ENCODE measurements around the gene TNFSF8. TPM values are rescaled to one million over a fixed set of nuclear protein-coding genes. Genes with fewer than 3 reads are reported as not detected.

The TNFSF8 gene
- total RNA-seq, 2 experiments from 2014 or later, result 27.7 to 50.3 TPM

DNA sequence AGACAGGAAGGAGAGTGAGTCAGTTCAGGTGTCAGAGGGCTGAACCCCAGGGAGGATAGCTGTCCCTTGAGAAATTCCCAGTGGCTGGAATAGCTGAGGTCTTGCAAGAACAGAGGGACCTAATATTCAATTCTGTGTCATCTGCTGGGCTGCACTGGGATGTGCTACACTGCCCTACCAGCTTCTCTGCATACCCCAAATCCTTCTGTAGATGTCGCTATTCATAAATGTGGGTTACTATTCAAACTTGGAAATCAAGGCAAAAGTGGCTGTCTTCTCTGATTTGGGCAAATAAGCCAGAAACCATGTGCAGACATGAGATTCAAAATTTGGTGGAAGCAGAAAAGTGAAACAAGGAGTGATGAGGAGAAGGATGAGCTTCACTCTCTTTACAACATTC lies 16.3 kb downstream of the TNFSF8 start:
- H3K27ac ChIP-seq (ENCODE audit: low read depth, low read length, poor library complexity, severe bottlenecking), result no peak overlapping the region
- no TSS peak for BruUV-seq (replicated peaks)
- POLR2A ChIA-PET, result interaction anchor here (1.2 to 4.1 kb wide), 3 partner anchors 8 to 14 kb away, joined by 4 to 27 read pairs (median 4); no protein-coding TSS in a partner anchor
- H3K9me3 ChIP-seq (ENCODE audit: low read length), result no peaks in the 10 kb centered on the region
- intact Hi-C loops (cut with micrococcal nuclease; ENCODE audit: unreplicated experiment), result no loop called here
- H3K4me1 ChIP-seq (ENCODE audit: insufficient read depth, low read length, poor library complexity, severe bottlenecking), result peaks cover 64% of the 10 kb centered on the region
- peaks cover 86% of the 10 kb centered on the region for H3K36me3 ChIP-seq (ENCODE audit: insufficient read depth, low read length)
- no peak overlapping the region for H2AFZ ChIP-seq (ENCODE audit: low read length)
- CTCF ChIA-PET (ENCODE audit: unreplicated experiment), result interaction anchor here (0.6 kb wide), 1 partner anchor 27 kb away, joined by 3 read pairs; no protein-coding TSS in a partner anchor
- TF ChIP-seq EZH2phosphoT487 (IDR thresholded peaks at IDR 0.05; ENCODE audit: borderline replicate concordance, low read depth, low read length), result no peak
- TF ChIP-seq, protein P1, sequence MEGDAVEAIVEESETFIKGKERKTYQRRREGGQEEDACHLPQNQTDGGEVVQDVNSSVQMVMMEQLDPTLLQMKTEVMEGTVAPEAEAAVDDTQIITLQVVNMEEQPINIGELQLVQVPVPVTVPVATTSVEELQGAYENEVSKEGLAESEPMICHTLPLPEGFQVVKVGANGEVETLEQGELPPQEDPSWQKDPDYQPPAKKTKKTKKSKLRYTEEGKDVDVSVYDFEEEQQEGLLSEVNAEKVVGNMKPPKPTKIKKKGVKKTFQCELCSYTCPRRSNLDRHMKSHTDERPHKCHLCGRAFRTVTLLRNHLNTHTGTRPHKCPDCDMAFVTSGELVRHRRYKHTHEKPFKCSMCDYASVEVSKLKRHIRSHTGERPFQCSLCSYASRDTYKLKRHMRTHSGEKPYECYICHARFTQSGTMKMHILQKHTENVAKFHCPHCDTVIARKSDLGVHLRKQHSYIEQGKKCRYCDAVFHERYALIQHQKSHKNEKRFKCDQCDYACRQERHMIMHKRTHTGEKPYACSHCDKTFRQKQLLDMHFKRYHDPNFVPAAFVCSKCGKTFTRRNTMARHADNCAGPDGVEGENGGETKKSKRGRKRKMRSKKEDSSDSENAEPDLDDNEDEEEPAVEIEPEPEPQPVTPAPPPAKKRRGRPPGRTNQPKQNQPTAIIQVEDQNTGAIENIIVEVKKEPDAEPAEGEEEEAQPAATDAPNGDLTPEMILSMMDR (conservative IDR thresholded peaks at IDR 0.05; ENCODE audit: low read length), result peak; percentile 76
- H3K4me2 ChIP-seq (ENCODE audit: low read length), result no peak overlapping the region
- no peak for DNase-seq (ENCODE audit: low spot score)
- no peak overlapping the region for H3K4me3 ChIP-seq (ENCODE audit: low read depth, low read length, poor library complexity, severe bottlenecking)
- peaks cover 6% of the 10 kb centered on the region; the same call in 1 of the 2 replicates for H3K79me2 ChIP-seq (ENCODE audit: insufficient read depth, low read depth, low read length)
- no peaks in the 10 kb centered on the region for H4K20me1 ChIP-seq (ENCODE audit: insufficient read depth, low read length)
- no peaks in the 10 kb centered on the region for H3K9me2 ChIP-seq (ENCODE audit: insufficient read depth, low read length)

DNA sequence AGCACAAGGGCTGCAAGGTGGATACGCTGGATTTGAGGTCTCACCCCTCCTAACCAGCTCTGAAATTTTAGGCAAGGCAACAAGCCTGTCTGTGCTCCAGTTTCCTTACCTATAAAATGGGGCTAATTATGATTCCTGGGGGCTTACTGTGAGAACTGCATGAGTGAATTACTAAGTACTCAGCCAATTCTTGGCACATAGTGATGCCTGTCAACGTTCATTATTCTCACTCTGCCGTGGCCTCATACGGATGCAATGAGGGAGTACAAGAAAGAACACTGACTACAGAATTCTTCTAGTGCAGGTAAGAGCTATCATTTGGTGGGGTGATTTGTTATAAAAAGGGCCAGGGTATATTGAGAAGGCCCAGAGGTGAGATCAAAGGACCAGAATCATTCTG lies 16.7 kb downstream of the TNFSF8 start:
- intact Hi-C loops (cut with micrococcal nuclease; ENCODE audit: unreplicated experiment), result no loop called here

DNA sequence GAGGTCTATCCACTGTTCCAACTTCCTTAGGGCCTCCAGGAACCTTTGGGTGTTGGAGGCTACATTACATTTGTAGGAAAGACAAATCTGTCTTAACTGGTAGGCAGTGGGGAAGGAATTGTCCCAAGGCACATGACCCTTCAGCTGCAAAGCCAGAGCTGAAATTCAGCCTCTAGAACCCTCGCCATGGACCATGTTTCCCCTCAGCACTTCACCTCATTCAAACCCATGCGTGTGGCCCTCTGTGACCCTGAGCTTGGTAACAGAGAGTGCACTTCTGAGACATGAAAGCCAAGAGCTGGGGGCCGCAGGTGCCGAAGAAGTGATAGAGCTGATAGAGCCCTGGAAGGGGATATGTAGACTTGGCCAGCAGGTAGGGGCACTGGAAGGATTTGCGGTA lies 17.2 kb downstream of the TNFSF8 start:
- ChIA-PET CTCF (ENCODE audit: unreplicated experiment) (no interaction called here), POLR2A (interaction anchor here (1.7 to 5.6 kb wide), 3 partner anchors 7 to 15 kb away, joined by 4 to 61 read pairs (median 27); no protein-coding TSS in a partner anchor)
- no TSS peak for BruUV-seq (replicated peaks)
- H2AFZ ChIP-seq (ENCODE audit: low read length), result no peak overlapping the region
- no peak overlapping the region for H3K4me2 ChIP-seq (ENCODE audit: low read length)
- TF ChIP-seq, protein P1 (conservative IDR thresholded peaks at IDR 0.05; ENCODE audit: low read length), result no peak
- TF ChIP-seq EZH2phosphoT487 (IDR thresholded peaks at IDR 0.05; ENCODE audit: borderline replicate concordance, low read depth, low read length), result no peak
- H3K4me1 ChIP-seq (ENCODE audit: insufficient read depth, low read length, poor library complexity, severe bottlenecking), result peaks cover 65% of the 10 kb centered on the region
- H4K20me1 ChIP-seq (ENCODE audit: insufficient read depth, low read length), result no peaks in the 10 kb centered on the region
- H3K36me3 ChIP-seq (ENCODE audit: insufficient read depth, low read length), result peaks cover 79% of the 10 kb centered on the region
- H3K27ac ChIP-seq (ENCODE audit: low read depth, low read length, poor library complexity, severe bottlenecking), result no peak overlapping the region
- DNase-seq (ENCODE audit: low spot score), result no peak
- peaks cover 6% of the 10 kb centered on the region; the same call in 1 of the 2 replicates for H3K79me2 ChIP-seq (ENCODE audit: insufficient read depth, low read depth, low read length)
- intact Hi-C loops (cut with micrococcal nuclease; ENCODE audit: unreplicated experiment), result no loop called here
- H3K9me3 ChIP-seq (ENCODE audit: low read length), result no peaks in the 10 kb centered on the region
- no peak overlapping the region for H3K4me3 ChIP-seq (ENCODE audit: low read depth, low read length, poor library complexity, severe bottlenecking)
- no peaks in the 10 kb centered on the region for H3K9me2 ChIP-seq (ENCODE audit: insufficient read depth, low read length)

More for the DNA sequence above, 16.7 kb downstream of the TNFSF8 start:
- peaks cover 65% of the 10 kb centered on the region for H3K4me1 ChIP-seq (ENCODE audit: insufficient read depth, low read length, poor library complexity, severe bottlenecking)
- H3K36me3 ChIP-seq (ENCODE audit: insufficient read depth, low read length), result peaks cover 82% of the 10 kb centered on the region
- no peak for DNase-seq (ENCODE audit: low spot score)
- no peaks in the 10 kb centered on the region for H3K9me2 ChIP-seq (ENCODE audit: insufficient read depth, low read length)
- no peaks in the 10 kb centered on the region for H3K9me3 ChIP-seq (ENCODE audit: low read length)
- peaks cover 4% of the 10 kb centered on the region; the same call in 1 of the 2 replicates for H3K79me2 ChIP-seq (ENCODE audit: insufficient read depth, low read depth, low read length)
- CTCF ChIA-PET (ENCODE audit: unreplicated experiment), result no interaction called here
- POLR2A ChIA-PET, result interaction anchor here (1.2 to 4.1 kb wide), 3 partner anchors 9 to 15 kb away, joined by 4 to 27 read pairs (median 4); no protein-coding TSS in a partner anchor
- no peak overlapping the region for H3K4me2 ChIP-seq (ENCODE audit: low read length)
- no peaks in the 10 kb centered on the region for H4K20me1 ChIP-seq (ENCODE audit: insufficient read depth, low read length)
- no peak overlapping the region for H3K4me3 ChIP-seq (ENCODE audit: low read depth, low read length, poor library complexity, severe bottlenecking)
- no peak overlapping the region for H3K27ac ChIP-seq (ENCODE audit: low read depth, low read length, poor library complexity, severe bottlenecking)
- TF ChIP-seq, protein P1 (conservative IDR thresholded peaks at IDR 0.05; ENCODE audit: low read length), result no peak
- no peak for TF ChIP-seq EZH2phosphoT487 (IDR thresholded peaks at IDR 0.05; ENCODE audit: borderline replicate concordance, low read depth, low read length)
- no peak overlapping the region for H2AFZ ChIP-seq (ENCODE audit: low read length)
- BruUV-seq (replicated peaks), result no TSS peak
